Transverse colon (tissue), 4 donors: Measurements from ENCODE around the gene IGF2BP3. TPM values are rescaled to one million over a fixed set of nuclear protein-coding genes. Genes with fewer than 3 reads are reported as not detected.

Experiments
- DNase-seq: peaks from one replicate; pipeline ENCODE4 v3.0.0-alpha.2; 2019
- H3K27ac ChIP-seq, 4 donors: fragments of 200-600 bp; sonication (generic); 2 replicates each; pipeline ENCODE4 v1.5.1; 2016 to 2018; ENCODE audit warnings: inconsistent platforms in 4 of 4
- H3K27me3 ChIP-seq: fragments of 200-600 bp; sonication (generic); 2 replicates; pipeline ENCODE4 v1.5.1; 2017; ENCODE audit warnings: inconsistent platforms
- H3K36me3 ChIP-seq, 4 donors: fragments of 200-600 bp; sonication (generic); 2 replicates each; pipeline ENCODE4 v1.5.1; 2017 to 2019; ENCODE audit warnings: inconsistent platforms in 4 of 4
- H3K4me1 ChIP-seq, 4 donors: fragments of 200-600 bp; sonication (generic); 2 replicates each; pipeline ENCODE4 v1.5.1; 2017 to 2020; ENCODE audit warnings: inconsistent platforms in 4 of 4
- H3K4me3 ChIP-seq, 4 donors: fragments of 200-600 bp; sonication (generic); 1 replicate in 1 of 4; 2 replicates in 3 of 4; pipeline versions ENCODE4 v1.5.1 to v1.6.1; 2017 to 2019; ENCODE audit warnings: inconsistent platforms in 4 of 4
- H3K9me3 ChIP-seq, 2 donors: fragments of 200-600 bp; sonication (generic); 2 replicates each; pipeline ENCODE4 v1.5.1; 2017 to 2019; ENCODE audit warnings: inconsistent platforms in 2 of 2
- CTCF ChIP-seq, 5 experiments: fragments of 200-600 bp in 3 of 5; fragments of 450-650 bp in 2 of 5; sonication (generic) in 3 of 5; IDR thresholded peaks; 1 replicate in 2 of 5; 2 replicates in 3 of 5; pipeline ENCODE4 v1.5.1; 2016 to 2017; ENCODE audit warnings: antibody characterized with exemption in 5 of 5, inconsistent platforms in 3 of 5, mild to moderate bottlenecking in 2 of 5, moderate library complexity in 1 of 5
- EP300 ChIP-seq: sonication (generic); formaldehyde crosslinking; IDR thresholded peaks from one replicate; pipeline ENCODE4 v1.6.1; 2017; ENCODE audit warnings: antibody characterized with exemption, low read depth
- POLR2A ChIP-seq: fragments of 450-650 bp; IDR thresholded peaks from one replicate; pipeline ENCODE4 v1.6.1; 2016; ENCODE audit warnings: antibody characterized with exemption, mild to moderate bottlenecking, moderate library complexity
- POLR2AphosphoS5 ChIP-seq, 3 donors: sonication (generic); formaldehyde crosslinking; IDR thresholded peaks; one replicate each; pipeline ENCODE4 v1.6.1; 2016; ENCODE audit warnings: antibody characterized with exemption in 3 of 3
- WGBS, 2 donors: methylation state at CpG; one replicate each; pipeline ENCODE4 v1.1.5; 2018; ENCODE audit warnings: low coverage in 1 of 2; 5-methylcytosine and 5-hydroxymethylcytosine counted together
- in situ Hi-C, 4 donors: fragments of 200-750 bp; cut with MboI; loops; one replicate each; pipeline versions ENCODE4 v1.15.0 to v1.15.1; 2017; ENCODE audit warnings: low sequenced_read_pairs in 3 of 4, low pct_ligation_motif_present in 1 of 4, low pct_unique_long_range_greater_than_20kb in 1 of 4
- intact Hi-C: fragments of 100-400 bp; cut with DNase I; formaldehyde crosslinking; loops from one replicate; pipeline ENCODE4 v1.15.1; 2023; ENCODE audit warnings: low total_unique reads
- total RNA-seq, 4 donors: library from RNA; depleted of rRNA; stranded (reverse); fragments of >200 nt; gene quantifications; one replicate each; pipeline ENCODE4 v1.1.0, GENCODE V29; 2016

Gene IGF2BP3
- total RNA-seq, 4 donors from 2014 or later, result 0.41 to 0.64 TPM; not detected in 2

DNA sequence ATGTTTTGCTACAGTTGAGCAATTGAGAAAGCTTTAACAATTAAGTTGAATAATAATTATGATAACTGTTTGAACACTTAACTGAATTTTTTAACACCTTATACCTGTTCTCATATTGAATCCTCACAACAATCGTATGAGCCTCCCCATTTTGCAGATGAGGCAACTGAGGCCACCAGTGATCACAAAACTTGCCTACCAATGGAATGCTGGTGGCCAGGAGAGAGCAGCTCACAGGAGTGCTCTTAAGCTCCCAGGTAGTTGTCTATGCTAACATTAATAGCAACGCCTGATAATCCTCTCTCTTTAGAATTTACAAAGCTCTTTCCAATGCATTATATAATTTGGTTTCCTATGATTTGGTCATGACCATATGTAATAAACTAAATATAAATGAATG lies 202.1 kb downstream of the IGF2BP3 start:
- in situ Hi-C loops, result no loop called here

DNA sequence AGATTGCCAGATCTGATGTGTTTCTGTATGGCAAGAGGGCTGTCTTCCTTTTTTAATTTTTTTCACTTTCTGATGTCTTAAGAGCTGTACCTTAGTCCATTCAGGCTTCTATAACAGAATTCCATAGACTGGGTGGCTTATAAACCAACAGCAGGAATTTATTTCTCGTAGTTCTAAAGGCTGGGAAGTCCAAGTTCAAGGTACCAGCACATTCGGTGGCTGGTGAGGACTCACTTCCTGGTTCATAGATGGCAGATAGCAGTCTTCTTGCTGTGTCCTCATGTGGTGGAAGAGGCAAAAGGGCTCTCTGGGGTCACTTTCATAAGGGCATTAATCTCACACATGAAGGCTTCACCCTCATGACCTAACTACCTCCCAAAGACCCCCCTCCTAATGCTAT lies 202.9 kb downstream of the IGF2BP3 start:
- DNase-seq, result no peak
- no peak for TF ChIP-seq POLR2A
- peaks cover 8% of the 10 kb centered on the region for H3K27me3 ChIP-seq
- in situ Hi-C loops, result no loop called here
- WGBS, 2 donors, result 91 to 96% methylated on average over 2 of the region's 2 CpGs
- H3K27ac ChIP-seq, result no peak overlapping the region
- H3K4me3 ChIP-seq, result no peak overlapping the region
- intact Hi-C loops, result no loop called here
- H3K4me1 ChIP-seq, result no peaks in the 10 kb centered on the region
- H3K36me3 ChIP-seq, result no peaks in the 10 kb centered on the region
- no peaks in the 10 kb centered on the region for H3K9me3 ChIP-seq

More for the DNA sequence above, 202.1 kb downstream of the IGF2BP3 start:
- Histone ChIP-seq H3K27ac (no peak overlapping the region), H3K27me3 (peaks cover 8% of the 10 kb centered on the region), H3K4me1 (peaks cover 0 to 4% (median 2%) of the 10 kb centered on the region in 4 donors), H3K9me3 (no peaks in the 10 kb centered on the region), H3K36me3 (no peaks in the 10 kb centered on the region), H3K4me3 (no peak overlapping the region)
- TF ChIP-seq POLR2A, result no peak
- no peak for TF ChIP-seq CTCF (IDR thresholded peaks at IDR 0.05)
- no peak for TF ChIP-seq POLR2AphosphoS5 (IDR thresholded peaks at IDR 0.05)
- no peak for TF ChIP-seq EP300
- WGBS, 2 donors, result 96 to 100% methylated on average over 2 of the region's 2 CpGs
- intact Hi-C loops, result no loop called here
- DNase-seq, result no peak

GRCh38 chr7:23266918-23267317 lies 203.4 kb downstream of the IGF2BP3 start:
- TF ChIP-seq EP300 (no peak), POLR2AphosphoS5 (IDR thresholded peaks at IDR 0.05) (no peak)
- Histone ChIP-seq H3K27me3 (peaks cover 4% of the 10 kb centered on the region), H3K4me1 (no peaks in the 10 kb centered on the region), H3K36me3 (no peaks in the 10 kb centered on the region), H3K27ac (no peak overlapping the region), H3K9me3 (no peaks in the 10 kb centered on the region), H3K4me3 (no peak overlapping the region)
- no peak for DNase-seq
- intact Hi-C loops (no loop called here), in situ Hi-C loops (no loop called here)
- WGBS, 2 donors, result 83% methylated on average over 2 of the region's 2 CpGs; no CpG with 5 or more reads in 1 of the 2 donors

- no peaks in the 10 kb centered on the region for H3K27me3 ChIP-seq
- no peak overlapping the region for H3K4me3 ChIP-seq
- DNase-seq, result no peak
- intact Hi-C loops (no loop called here), in situ Hi-C loops (no loop called here)
- H3K36me3 ChIP-seq, result no peaks in the 10 kb centered on the region
- TF ChIP-seq POLR2AphosphoS5 (IDR thresholded peaks at IDR 0.05) (no peak), CTCF (IDR thresholded peaks at IDR 0.05) (no peak), POLR2A (no peak), EP300 (no peak)
- H3K9me3 ChIP-seq, result no peaks in the 10 kb centered on the region
- no peaks in the 10 kb centered on the region for H3K4me1 ChIP-seq
- no peak overlapping the region for H3K27ac ChIP-seq
- 61 to 67% methylated on average over 6 to 7 of the region's 7 CpGs for WGBS, 2 donors
Observed at GRCh38 chr7:23264916-23265458, 205.3 kb downstream of the IGF2BP3 start.

DNA sequence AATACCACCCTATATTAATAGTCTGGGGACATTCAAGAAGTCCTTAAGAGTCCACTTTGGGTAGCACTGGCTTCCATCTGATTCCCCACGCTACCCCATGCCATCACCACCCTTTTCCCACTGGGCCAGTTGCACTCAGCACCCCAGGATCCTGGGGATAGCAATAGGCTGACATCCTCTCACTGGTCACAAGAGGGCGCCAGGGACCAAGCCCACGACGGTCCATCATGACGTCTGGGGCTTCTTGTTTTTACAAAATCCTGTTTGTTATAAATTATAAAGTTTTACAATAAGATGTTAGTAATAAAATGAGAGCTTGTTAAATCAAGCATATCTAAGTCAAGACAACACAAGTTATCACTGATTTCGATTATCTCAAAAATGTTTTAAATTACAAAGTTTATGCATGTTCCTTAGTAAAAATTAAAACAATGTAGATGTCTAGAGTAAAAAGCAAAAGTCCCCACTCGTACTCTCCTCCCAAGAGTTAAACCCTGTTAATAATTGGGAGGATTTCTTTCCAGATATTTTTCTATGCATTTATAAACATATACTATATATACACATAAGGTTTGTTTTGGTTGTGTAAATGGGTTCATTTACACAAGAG lies 208.3 kb downstream of the IGF2BP3 start:
- Histone ChIP-seq H3K4me1 (no peaks in the 10 kb centered on the region), H3K36me3 (no peaks in the 10 kb centered on the region), H3K27ac (no peak overlapping the region), H3K9me3 (no peaks in the 10 kb centered on the region), H3K27me3 (peaks cover 5% of the 10 kb centered on the region), H3K4me3 (no peak overlapping the region)
- WGBS, 2 donors, result 2 to 7% methylated on average over 7 of the region's 7 CpGs
- intact Hi-C loops (no loop called here), in situ Hi-C loops (no loop called here)
- peak; percentile 52 for DNase-seq
- TF ChIP-seq EP300, result no peak
- TF ChIP-seq POLR2AphosphoS5 (IDR thresholded peaks at IDR 0.05), result no peak
- no peak for TF ChIP-seq POLR2A
- TF ChIP-seq CTCF (IDR thresholded peaks at IDR 0.05), result peak; percentile 56 to 82 (median 69)
